Endothelial cell of umbilical vein (primary cell): ENCODE results near the gene MIER1. TPM values are rescaled to one million over a fixed set of nuclear protein-coding genes. Genes with fewer than 3 reads are reported as not detected.

Source experiments
- BruUV-seq: library from RNA; stranded (reverse); fragments of 400-500 nt; replicated peaks from 2 replicates; lab custom pipeline; 2021; lab: Mats Ljungman, UMichigan
- CTCF ChIA-PET: fragments of 300-600, 350-600 bp; sonication (Branson Sonifier 250); formaldehyde crosslinking; loops from one replicate; lab custom pipeline; 2021; ENCODE audit warnings: antibody characterized with exemption, inconsistent platforms; lab: Charles Lee
- POLR2A ChIA-PET: fragments of 300-600, 350-600 bp; sonication (Branson Sonifier 250); formaldehyde crosslinking; loops from one replicate; lab custom pipeline; 2021; ENCODE audit warnings: antibody characterized with exemption, inconsistent platforms; lab: Charles Lee
- DNase-seq: peaks from one replicate; pipeline ENCODE4 v3.0.0-alpha.2; 2011; ENCODE audit warnings: low read depth, low spot score
- FAIRE-seq: peaks from 2 replicates; lab custom pipeline; 2011; peaks lifted over from hg19 to GRCh38; lab: Jason Lieb, UNC
- H2AFZ ChIP-seq: 2 replicates; pipeline ENCODE4 v1.6.0; 2012; ENCODE audit warnings: low read depth, low read length, control low read depth, inconsistent platforms
- H3K27ac ChIP-seq: 2 replicates; pipeline ENCODE4 v1.5.1; 2011; ENCODE audit warnings: low read depth, mild to moderate bottlenecking, control low read depth, low read length, moderate library complexity; ENCODE audit not compliant: insufficient read depth
- H3K27me3 ChIP-seq, 2 experiments: 2 replicates each; pipeline versions ENCODE4 v1.6.0 to v1.6.1; 2011; ENCODE audit warnings: low read length in 2 of 2, mixed read lengths in 1 of 2; ENCODE audit not compliant: control insufficient read depth in 2 of 2, insufficient read depth in 2 of 2
- H3K36me3 ChIP-seq, 2 experiments: 2 replicates in 1 of 2; 3 replicates in 1 of 2; pipeline ENCODE4 v1.5.1; 2011; ENCODE audit warnings: low read length in 2 of 2, mild to moderate bottlenecking in 1 of 2, moderate library complexity in 1 of 2; ENCODE audit not compliant: control insufficient read depth in 2 of 2, insufficient read depth in 2 of 2; ENCODE audit errors: extremely low read depth in 1 of 2
- H3K4me1 ChIP-seq: 3 replicates; pipeline ENCODE4 v1.5.1; 2011; ENCODE audit warnings: mild to moderate bottlenecking, low read length; ENCODE audit not compliant: control insufficient read depth, insufficient read depth; ENCODE audit errors: extremely low read depth
- H3K4me2 ChIP-seq: 2 replicates; pipeline ENCODE4 v1.6.1; 2011; ENCODE audit warnings: low read length, control low read depth, mixed read lengths; ENCODE audit not compliant: insufficient read depth
- H3K4me3 ChIP-seq, 3 experiments: fragments of 200-600 bp in 1 of 3; sonication (generic), shearing (Covaris generic) in 1 of 3; replicated peaks in 1 of 3; 2 replicates each; pipeline ENCODE4 v1.5.1; 2011 to 2016; ENCODE audit warnings: control low read depth in 3 of 3, low read length in 3 of 3, mild to moderate bottlenecking in 2 of 3, inconsistent platforms in 1 of 3, low read depth in 1 of 3, moderate library complexity in 1 of 3; ENCODE audit not compliant: insufficient read depth in 1 of 3
- H3K79me2 ChIP-seq: 2 replicates; pipeline ENCODE4 v1.6.0; 2012; ENCODE audit warnings: low read length, inconsistent platforms; ENCODE audit not compliant: control insufficient read depth, insufficient read depth
- H3K9ac ChIP-seq: replicated peaks from 2 replicates; pipeline ENCODE3; 2011; ENCODE audit warnings: low read length, control low read depth; ENCODE audit not compliant: insufficient read depth; ENCODE audit errors: extremely low read depth
- H3K9me1 ChIP-seq: replicated peaks from 3 replicates; pipeline ENCODE4 v1.6.0; 2011; ENCODE audit warnings: mild to moderate bottlenecking, low read length; ENCODE audit not compliant: control insufficient read depth, insufficient read depth; ENCODE audit errors: extremely low read depth
- H3K9me3 ChIP-seq: replicated peaks from 2 replicates; pipeline ENCODE4 v1.5.1; 2012; ENCODE audit warnings: low read length, inconsistent platforms; ENCODE audit not compliant: control insufficient read depth, insufficient read depth
- H4K20me1 ChIP-seq: replicated peaks from 2 replicates; pipeline ENCODE3; 2011; ENCODE audit warnings: mild to moderate bottlenecking, low read length; ENCODE audit not compliant: control insufficient read depth, insufficient read depth; ENCODE audit errors: extremely low read depth
- CTCF ChIP-seq, 2 donors: IDR thresholded peaks; 1 replicate in 1 of 2; 2 replicates in 1 of 2; pipeline ENCODE4 v1.5.1; 2011; ENCODE audit warnings: low read length in 2 of 2, mild to moderate bottlenecking in 2 of 2, moderate library complexity in 2 of 2, control low read depth in 1 of 2, inconsistent platforms in 1 of 2, low read depth in 1 of 2; ENCODE audit not compliant: insufficient read depth in 1 of 2; ENCODE audit errors: extremely low read depth in 1 of 2
- EZH2 ChIP-seq: IDR thresholded peaks from 2 replicates; pipeline ENCODE4 v1.6.1; 2012; ENCODE audit warnings: borderline replicate concordance, low read depth, mild to moderate bottlenecking, moderate library complexity, low read length, inconsistent platforms; ENCODE audit not compliant: severe bottlenecking
- FOS ChIP-seq: IDR thresholded peaks from 2 replicates; pipeline ENCODE4 v1.6.1; 2011; ENCODE audit warnings: mild to moderate bottlenecking, low read length, moderate library complexity, borderline replicate concordance; ENCODE audit not compliant: insufficient read depth
- GATA2 ChIP-seq: IDR thresholded peaks from 2 replicates; pipeline ENCODE4 v1.7.0; 2011; ENCODE audit warnings: low read depth, mild to moderate bottlenecking, moderate library complexity, mixed read lengths, low read length; ENCODE audit not compliant: insufficient read length, insufficient read depth
- JUN ChIP-seq: IDR thresholded peaks from 2 replicates; pipeline ENCODE4 v1.6.1; 2011; ENCODE audit warnings: borderline replicate concordance, low read depth; ENCODE audit not compliant: insufficient read length, insufficient read depth
- MAX ChIP-seq: IDR thresholded peaks from 2 replicates; pipeline ENCODE4 v1.6.1; 2011; ENCODE audit not compliant: insufficient read depth, insufficient read length
- MYC ChIP-seq: IDR thresholded peaks from one replicate; pipeline ENCODE4 v1.6.1; 2011; ENCODE audit warnings: mild to moderate bottlenecking, low read depth, low read length
- POLR2A ChIP-seq: IDR thresholded peaks from 2 replicates; pipeline ENCODE4 v1.6.1; 2012; ENCODE audit warnings: low read depth, mild to moderate bottlenecking, control low read depth, low read length
- POLR2AphosphoS5 ChIP-seq: IDR thresholded peaks from 2 replicates; pipeline ENCODE4 v1.6.1; 2012; ENCODE audit warnings: low read depth, mild to moderate bottlenecking, control low read depth, low read length, moderate library complexity; ENCODE audit not compliant: insufficient read depth
- dilution Hi-C: fragments of 300-500 bp; cut with MboI; formaldehyde crosslinking; loops from one replicate; pipeline ENCODE4 v1.15.0; 2019; ENCODE audit warnings: low sequenced_read_pairs; ENCODE audit not compliant: extremely low pct_ligation_motif_present
- intact Hi-C: fragments of 100-400 bp; cut with micrococcal nuclease; formaldehyde crosslinking; loops from one replicate; pipeline ENCODE4 v1.10.0; 2022
- polyA plus RNA-seq, 4 experiments: library from polyadenylated mRNA; depleted of rRNA in 3 of 4; stranded (reverse) in 3 of 4; unstranded in 1 of 4; fragments of >200 nt; gene quantifications; 2 replicates each; pipeline versions ENCODE4 v1.2.1 to v1.2.3, GENCODE V29; 2011 to 2012; ENCODE audit warnings: missing spikeins in 1 of 4
- total RNA-seq: library from RNA; stranded (reverse); gene quantifications from 2 replicates; pipeline ENCODE4 v1.2.3, GENCODE V29; 2021

The MIER1 gene
- total and polyA plus RNA-seq, 2 donors (not counting 3 experiments of a cell fraction or from before 2014, with no cell fraction given) = 7.3 to 36.8 TPM

GRCh38 chr1:66937529-66938234 is 12.9 kb downstream of the MIER1 start:
- BruUV-seq = no TSS peak
- Histone ChIP-seq H4K20me1 (peaks cover 2% of the 10 kb centered on the region), H3K27ac (no peak overlapping the region), H3K4me3 (no peak overlapping the region), H3K9me3 (no peaks in the 10 kb centered on the region), H3K36me3 (no peaks in the 10 kb centered on the region), H3K4me2 (peak overlapping the region; percentile 12), H3K79me2 (peaks cover 98% of the 10 kb centered on the region), H3K9ac (no peak overlapping the region), H2AFZ (no peak overlapping the region), H3K9me1 (no peaks in the 10 kb centered on the region), H3K4me1 (peaks cover 31% of the 10 kb centered on the region), H3K27me3 (no peaks in the 10 kb centered on the region)
- intact Hi-C loops = loop anchor here (1.0 to 10.0 kb wide), 2 partner anchors 14 to 603 kb away; no protein-coding TSS in a partner anchor
- dilution Hi-C loops = no loop called here
- no peak for DNase-seq
- FAIRE-seq = no peak
- POLR2A ChIA-PET = no interaction called here
- TF ChIP-seq JUN = no peak
- no peak for TF ChIP-seq MYC
- no peak for TF ChIP-seq EZH2
- no peak for TF ChIP-seq POLR2AphosphoS5
- no peak for TF ChIP-seq CTCF (IDR thresholded peaks at IDR 0.05; ENCODE audit: extremely low read depth in 1 of 2, insufficient read depth in 1 of 2, low read depth in 1 of 2, low read length in 2 of 2)
- no peak for TF ChIP-seq POLR2A
- TF ChIP-seq MAX = no peak
- TF ChIP-seq FOS = no peak
- no peak for TF ChIP-seq GATA2
- CTCF ChIA-PET = no interaction called here
